HEK293 (cell line): ENCODE results near the gene CSF3.

Source experiments
- GLI4 ChIP-seq: fragments of 450-650 bp; formaldehyde crosslinking; IDR thresholded peaks from 2 replicates; pipeline ENCODE4 v1.5.1; 2016; ENCODE audit warnings: missing biosample characterization, missing genetic modification characterization
- GLIS1 ChIP-seq: fragments of 450-650 bp; formaldehyde crosslinking; IDR thresholded peaks from 2 replicates; pipeline ENCODE4 v1.5.1; 2016; ENCODE audit warnings: missing biosample characterization, missing genetic modification characterization
- KLF16 ChIP-seq: fragments of 450-650 bp; formaldehyde crosslinking; IDR thresholded peaks from 2 replicates; pipeline ENCODE4 v1.5.1; 2017; ENCODE audit warnings: missing biosample characterization, missing genetic modification characterization
- MYNN ChIP-seq: fragments of 450-650 bp; formaldehyde crosslinking; IDR thresholded peaks from 2 replicates; pipeline ENCODE4 v1.5.1; 2016; ENCODE audit warnings: missing biosample characterization, missing genetic modification characterization, borderline replicate concordance
- SETDB1 ChIP-seq: IDR thresholded peaks from one replicate; pipeline ENCODE4 v1.6.1; 2017; ENCODE audit warnings: mild to moderate bottlenecking, low read length, moderate library complexity, mixed read lengths; ENCODE audit not compliant: insufficient read length
- SP3 ChIP-seq: fragments of 450-650 bp; formaldehyde crosslinking; IDR thresholded peaks from 2 replicates; pipeline ENCODE4 v1.5.1; 2016; ENCODE audit warnings: missing biosample characterization, missing genetic modification characterization
- ZBTB10 ChIP-seq: fragments of 450-650 bp; formaldehyde crosslinking; IDR thresholded peaks from 2 replicates; pipeline ENCODE4 v1.5.1; 2016; ENCODE audit warnings: missing biosample characterization, missing genetic modification characterization
- ZBTB11 ChIP-seq: fragments of 450-650 bp; formaldehyde crosslinking; conservative IDR thresholded peaks from 2 replicates; pipeline ENCODE4 v1.5.1; 2016; ENCODE audit warnings: low read depth, missing biosample characterization, missing genetic modification characterization
- ZBTB26 ChIP-seq: fragments of 450-650 bp; formaldehyde crosslinking; optimal IDR thresholded peaks from 2 replicates; pipeline ENCODE3; 2016; ENCODE audit warnings: missing biosample characterization, mild to moderate bottlenecking, missing genetic modification characterization
- ZNF132 ChIP-seq: fragments of 450-650 bp; formaldehyde crosslinking; IDR thresholded peaks from 2 replicates; pipeline ENCODE4 v1.5.1; 2017; ENCODE audit warnings: missing biosample characterization, missing genetic modification characterization, borderline replicate concordance
- ZNF16 ChIP-seq: fragments of 450-650 bp; formaldehyde crosslinking; IDR thresholded peaks from 2 replicates; pipeline ENCODE4 v1.5.1; 2016; ENCODE audit warnings: low read depth, missing biosample characterization, missing genetic modification characterization
- ZNF221 ChIP-seq: fragments of 450-650 bp; formaldehyde crosslinking; IDR thresholded peaks from 2 replicates; pipeline ENCODE4 v1.5.1; 2017; ENCODE audit warnings: missing biosample characterization, missing genetic modification characterization, borderline replicate concordance
- ZNF23 ChIP-seq: fragments of 450-650 bp; formaldehyde crosslinking; IDR thresholded peaks from 2 replicates; pipeline ENCODE4 v1.5.1; 2016; ENCODE audit warnings: missing biosample characterization, missing genetic modification characterization, borderline replicate concordance
- ZNF266 ChIP-seq: fragments of 450-650 bp; formaldehyde crosslinking; IDR thresholded peaks from 2 replicates; pipeline ENCODE4 v1.5.1; 2016; ENCODE audit warnings: missing biosample characterization, missing genetic modification characterization, low read depth
- ZNF341 ChIP-seq: fragments of 450-650 bp; formaldehyde crosslinking; IDR thresholded peaks from 2 replicates; pipeline ENCODE4; 2016; ENCODE audit warnings: low read depth, missing biosample characterization, missing genetic modification characterization
- ZNF37A ChIP-seq: fragments of 450-650 bp; IDR thresholded peaks from 2 replicates; pipeline ENCODE4 v1.5.1; 2018; ENCODE audit warnings: missing biosample characterization, missing genetic modification characterization
- ZNF391 ChIP-seq: fragments of 450-650 bp; formaldehyde crosslinking; IDR thresholded peaks from 2 replicates; pipeline ENCODE4 v1.5.1; 2016; ENCODE audit warnings: low read depth, missing biosample characterization, missing genetic modification characterization, borderline replicate concordance
- ZNF398 ChIP-seq: fragments of 450-650 bp; formaldehyde crosslinking; IDR thresholded peaks from 2 replicates; pipeline ENCODE4 v1.5.1; 2017; ENCODE audit warnings: missing biosample characterization, missing genetic modification characterization
- ZNF544 ChIP-seq: fragments of 450-650 bp; formaldehyde crosslinking; IDR thresholded peaks from 2 replicates; pipeline ENCODE4 v1.5.0; 2017; ENCODE audit warnings: missing biosample characterization, missing genetic modification characterization
- ZNF571 ChIP-seq: fragments of 450-650 bp; formaldehyde crosslinking; IDR thresholded peaks from 2 replicates; pipeline ENCODE4 v1.5.0; 2017; ENCODE audit warnings: missing biosample characterization, missing genetic modification characterization
- ZNF664 ChIP-seq: fragments of 450-650 bp; formaldehyde crosslinking; IDR thresholded peaks from 2 replicates; pipeline ENCODE4 v1.5.1; 2016; ENCODE audit warnings: missing biosample characterization, missing genetic modification characterization
- ZSCAN18 ChIP-seq: fragments of 450-650 bp; formaldehyde crosslinking; IDR thresholded peaks from 2 replicates; pipeline ENCODE4 v1.5.1; 2016; ENCODE audit warnings: missing biosample characterization, missing genetic modification characterization
- TF ChIP-seq, protein P1 (sequence below): fragments of 450-650 bp; formaldehyde crosslinking; IDR thresholded peaks from 2 replicates; pipeline ENCODE4 v1.5.1; 2016; ENCODE audit warnings: missing biosample characterization, missing genetic modification characterization
- TF ChIP-seq, protein P2 (sequence below): fragments of 450-650 bp; formaldehyde crosslinking; IDR thresholded peaks from 2 replicates; pipeline ENCODE4 v1.5.1; 2016; ENCODE audit warnings: missing biosample characterization, missing genetic modification characterization

CSF3 gene

GRCh38 chr17:40063187-40063771 lies 48.0 kb downstream of the CSF3 start (continued):
- TF ChIP-seq ZBTB10 (tag by site-specific recombination) = peak; percentile 32; the same call in 1 of the 2 replicates
- TF ChIP-seq ZNF391 (tag by site-specific recombination) = no peak
- no peak for TF ChIP-seq SETDB1
- TF ChIP-seq ZNF571 = no peak
- no peak for TF ChIP-seq KLF16 (tag by site-specific recombination)
- no peak for TF ChIP-seq ZNF16
- no peak for TF ChIP-seq ZNF37A (tag by site-specific recombination)
- no peak for TF ChIP-seq ZNF544 (tag by site-specific recombination)
- peak; percentile 52 for TF ChIP-seq ZBTB26 (tag by site-specific recombination)
- peak; percentile 66; the same call in 1 of the 2 replicates for TF ChIP-seq GLIS1 (tag by site-specific recombination)
- no peak for TF ChIP-seq ZNF266 (tag by site-specific recombination)
- TF ChIP-seq ZSCAN18 (tag by site-specific recombination) = no peak
- TF ChIP-seq, protein P1, sequence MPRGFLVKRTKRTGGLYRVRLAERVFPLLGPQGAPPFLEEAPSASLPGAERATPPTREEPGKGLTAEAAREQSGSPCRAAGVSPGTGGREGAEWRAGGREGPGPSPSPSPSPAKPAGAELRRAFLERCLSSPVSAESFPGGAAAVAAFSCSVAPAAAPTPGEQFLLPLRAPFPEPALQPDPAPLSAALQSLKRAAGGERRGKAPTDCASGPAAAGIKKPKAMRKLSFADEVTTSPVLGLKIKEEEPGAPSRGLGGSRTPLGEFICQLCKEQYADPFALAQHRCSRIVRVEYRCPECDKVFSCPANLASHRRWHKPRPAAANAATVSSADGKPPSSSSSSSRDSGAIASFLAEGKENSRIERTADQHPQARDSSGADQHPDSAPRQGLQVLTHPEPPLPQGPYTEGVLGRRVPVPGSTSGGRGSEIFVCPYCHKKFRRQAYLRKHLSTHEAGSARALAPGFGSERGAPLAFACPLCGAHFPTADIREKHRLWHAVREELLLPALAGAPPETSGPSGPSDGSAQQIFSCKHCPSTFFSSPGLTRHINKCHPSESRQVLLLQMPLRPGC (tag by site-specific recombination) = no peak
- TF ChIP-seq, protein P2, sequence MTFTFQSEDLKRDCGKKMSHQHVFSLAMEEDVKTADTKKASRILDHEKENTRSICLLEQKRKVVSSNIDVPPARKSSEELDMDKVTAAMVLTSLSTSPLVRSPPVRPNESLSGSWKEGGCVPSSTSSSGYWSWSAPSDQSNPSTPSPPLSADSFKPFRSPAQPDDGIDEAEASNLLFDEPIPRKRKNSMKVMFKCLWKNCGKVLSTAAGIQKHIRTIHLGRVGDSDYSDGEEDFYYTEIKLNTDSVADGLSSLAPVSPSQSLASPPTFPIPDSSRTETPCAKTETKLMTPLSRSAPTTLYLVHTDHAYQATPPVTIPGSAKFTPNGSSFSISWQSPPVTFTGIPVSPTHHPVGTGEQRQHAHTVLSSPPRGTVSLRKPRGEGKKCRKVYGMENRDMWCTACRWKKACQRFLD = no peak
- TF ChIP-seq ZBTB11 (tag by site-specific recombination) = 0 out of 2 replicates have a peak, but pooled peaks have one; percentile 21
- TF ChIP-seq ZNF398 (tag by site-specific recombination) = peak; percentile 98
- no peak for TF ChIP-seq GLI4
- TF ChIP-seq ZNF23 (tag by site-specific recombination) = no peak
- no peak for TF ChIP-seq ZNF221
- TF ChIP-seq MYNN (tag by site-specific recombination) = no peak
- peak; percentile 40 for TF ChIP-seq ZNF341 (tag by site-specific recombination)
- no peak; the same call in 1 of the 2 replicates for TF ChIP-seq SP3
- no peak for TF ChIP-seq ZNF664 (tag by site-specific recombination)
- no peak for TF ChIP-seq ZNF132 (tag by site-specific recombination)
